ENCODE data around the gene DRD4.

Gene DRD4

DNA sequence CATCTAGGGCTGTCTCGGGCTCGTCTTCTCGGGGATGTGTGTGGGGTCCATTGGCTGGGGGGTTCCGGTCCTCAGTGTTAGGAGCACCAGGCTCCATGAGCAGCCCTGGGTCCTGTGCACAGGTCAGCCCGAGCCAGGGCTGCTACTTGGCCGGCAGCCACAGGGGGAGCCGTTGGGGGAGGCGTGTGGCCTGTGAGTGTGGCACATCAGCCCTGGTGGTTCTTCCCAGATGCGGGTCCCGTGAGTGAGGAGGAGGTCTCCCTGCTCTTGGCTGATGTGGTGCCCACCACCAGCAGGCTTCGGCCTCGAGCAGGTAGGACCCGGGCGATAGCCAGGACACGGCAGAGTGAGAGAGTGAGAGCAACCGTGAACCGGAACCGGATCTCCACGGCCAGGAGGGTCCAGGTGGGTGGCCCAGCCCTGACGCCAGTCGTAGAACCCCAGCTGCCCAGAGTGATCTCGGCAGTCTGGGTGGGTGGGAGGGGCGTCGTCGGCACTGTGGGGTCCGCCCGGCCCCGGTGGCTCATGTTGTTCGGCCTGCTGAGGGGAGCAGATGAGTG lies 39.8 kb upstream of the DRD4 start:
- Histone ChIP-seq H3K4me3 (ENCODE audit: low read depth in 1 of 2, low read length in 1 of 2) (no peak overlapping the region), H3K4me1 (ENCODE audit: control insufficient read depth in 1 of 2, insufficient read depth in 1 of 2, low read depth in 1 of 2, low read length in 1 of 2) (no peaks in the 10 kb centered on the region), H3K9me3 (no peaks in the 10 kb centered on the region), H3K27me3 (no peaks in the 10 kb centered on the region), H3K27ac (no peak overlapping the region), H3K36me3 (peaks cover 96% of the 10 kb centered on the region)
- TF ChIP-seq, protein P1, sequence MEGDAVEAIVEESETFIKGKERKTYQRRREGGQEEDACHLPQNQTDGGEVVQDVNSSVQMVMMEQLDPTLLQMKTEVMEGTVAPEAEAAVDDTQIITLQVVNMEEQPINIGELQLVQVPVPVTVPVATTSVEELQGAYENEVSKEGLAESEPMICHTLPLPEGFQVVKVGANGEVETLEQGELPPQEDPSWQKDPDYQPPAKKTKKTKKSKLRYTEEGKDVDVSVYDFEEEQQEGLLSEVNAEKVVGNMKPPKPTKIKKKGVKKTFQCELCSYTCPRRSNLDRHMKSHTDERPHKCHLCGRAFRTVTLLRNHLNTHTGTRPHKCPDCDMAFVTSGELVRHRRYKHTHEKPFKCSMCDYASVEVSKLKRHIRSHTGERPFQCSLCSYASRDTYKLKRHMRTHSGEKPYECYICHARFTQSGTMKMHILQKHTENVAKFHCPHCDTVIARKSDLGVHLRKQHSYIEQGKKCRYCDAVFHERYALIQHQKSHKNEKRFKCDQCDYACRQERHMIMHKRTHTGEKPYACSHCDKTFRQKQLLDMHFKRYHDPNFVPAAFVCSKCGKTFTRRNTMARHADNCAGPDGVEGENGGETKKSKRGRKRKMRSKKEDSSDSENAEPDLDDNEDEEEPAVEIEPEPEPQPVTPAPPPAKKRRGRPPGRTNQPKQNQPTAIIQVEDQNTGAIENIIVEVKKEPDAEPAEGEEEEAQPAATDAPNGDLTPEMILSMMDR (IDR thresholded peaks at IDR 0.05), result no peak

DNA sequence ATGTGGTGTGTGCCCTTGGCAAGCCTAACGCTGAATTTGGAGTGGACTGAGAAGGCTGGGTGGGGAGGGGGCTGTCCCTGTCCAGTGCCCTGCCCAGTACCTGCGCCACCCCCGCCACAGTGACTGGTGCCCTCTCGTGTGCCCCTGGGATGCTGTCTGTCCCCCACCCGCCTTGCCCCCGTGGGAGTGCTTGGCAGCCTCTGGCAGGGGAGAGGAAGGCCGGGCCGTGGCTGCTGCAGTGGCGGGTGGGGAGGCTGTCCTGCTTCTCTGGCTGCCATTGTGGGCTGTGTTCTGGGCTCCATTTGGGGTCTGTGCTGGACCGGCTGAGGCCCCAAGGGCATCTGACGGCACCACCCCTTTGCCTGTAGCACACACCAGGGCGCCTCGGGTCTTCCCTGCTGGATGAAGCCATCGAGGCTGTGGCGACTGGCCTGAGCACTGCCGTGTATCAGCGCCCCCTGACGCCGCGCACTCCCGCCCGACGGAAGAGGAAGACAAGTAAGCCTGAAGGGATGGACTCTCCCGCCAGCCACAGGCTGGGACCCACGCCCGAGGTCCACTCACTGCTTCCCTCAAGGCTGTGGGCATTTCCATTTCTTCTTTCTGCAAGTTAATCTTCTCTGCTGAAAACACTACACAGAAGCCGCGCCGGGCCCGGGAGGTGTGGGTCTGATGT lies 38.9 kb upstream of the DRD4 start:
- Histone ChIP-seq H3K9me3 (no peaks in the 10 kb centered on the region), H3K27ac (no peak overlapping the region), H3K4me3 (ENCODE audit: low read depth in 1 of 2, low read length in 1 of 2) (no peak overlapping the region), H3K36me3 (peaks cover 96% of the 10 kb centered on the region), H3K4me1 (ENCODE audit: control insufficient read depth in 1 of 2, insufficient read depth in 1 of 2, low read depth in 1 of 2, low read length in 1 of 2) (no peaks in the 10 kb centered on the region), H3K27me3 (no peaks in the 10 kb centered on the region)
- TF ChIP-seq, protein P1 (IDR thresholded peaks at IDR 0.05), result no peak

DNA sequence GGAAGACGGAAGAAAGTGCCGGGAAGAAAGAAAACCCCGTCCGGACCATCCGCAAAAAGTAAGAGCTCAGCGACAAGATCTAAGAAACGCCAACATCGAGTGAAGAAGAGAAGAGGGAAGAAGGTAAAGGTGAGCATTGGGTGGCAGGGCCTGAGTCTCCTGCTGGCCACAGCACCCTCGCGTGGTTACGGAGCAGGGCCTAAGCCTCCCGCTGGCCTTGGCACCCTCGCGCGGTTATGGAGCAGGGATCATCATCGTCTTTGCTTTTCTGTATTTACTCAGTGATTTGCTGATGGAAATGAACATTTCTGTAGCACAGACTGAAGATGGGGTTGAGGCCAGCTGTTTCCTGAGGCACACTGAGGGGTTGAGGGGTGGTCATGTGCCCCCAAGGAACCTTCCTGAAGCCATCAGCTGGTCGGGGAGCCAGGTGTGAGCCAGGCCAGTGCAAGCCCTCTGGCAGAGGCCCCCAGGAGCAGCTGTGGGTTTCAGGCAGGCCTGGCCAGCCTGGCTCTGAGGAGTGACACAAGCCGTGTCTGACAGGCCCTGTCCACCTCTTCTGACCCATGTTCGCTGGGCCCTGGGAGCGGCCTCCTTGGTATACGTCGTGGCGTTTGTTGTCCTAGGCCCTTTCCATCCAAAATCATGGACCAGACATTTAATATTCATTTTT lies 35.4 kb upstream of the DRD4 start:
- H3K27me3 ChIP-seq, result no peaks in the 10 kb centered on the region
- H3K27ac ChIP-seq, result no peak overlapping the region
- H3K4me1 ChIP-seq (ENCODE audit: control insufficient read depth in 1 of 2, insufficient read depth in 1 of 2, low read depth in 1 of 2, low read length in 1 of 2), result no peaks in the 10 kb centered on the region
- H3K4me3 ChIP-seq (ENCODE audit: low read depth in 1 of 2, low read length in 1 of 2), result no peak overlapping the region
- TF ChIP-seq, protein P1 (IDR thresholded peaks at IDR 0.05), result no peak
- H3K36me3 ChIP-seq, result peaks cover 95% of the 10 kb centered on the region
- H3K9me3 ChIP-seq, result no peaks in the 10 kb centered on the region

DNA sequence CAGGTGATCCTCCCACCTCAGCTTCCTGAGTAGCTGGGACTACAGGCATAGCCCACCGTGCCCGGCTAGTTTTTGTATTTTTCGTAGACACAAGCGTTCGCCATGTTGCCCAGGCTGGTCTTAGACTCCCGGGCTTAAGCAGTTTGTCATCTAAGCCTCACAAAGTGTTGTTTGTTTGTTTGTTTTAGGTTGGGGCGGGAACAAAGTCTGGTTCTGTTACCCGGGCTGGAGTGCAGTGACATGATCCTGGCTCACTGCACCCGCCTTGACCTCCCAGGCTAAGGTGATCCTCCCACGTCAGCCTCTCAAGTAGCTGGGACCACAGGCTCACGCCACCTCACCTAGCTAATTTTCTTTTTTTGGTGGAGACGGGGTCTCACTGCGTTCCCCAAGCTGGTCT lies 33.9 kb upstream of the DRD4 start:
- no peak overlapping the region for H3K4me3 ChIP-seq (ENCODE audit: low read depth in 1 of 2, low read length in 1 of 2)
- TF ChIP-seq, protein P1 (IDR thresholded peaks at IDR 0.05), result no peak
- H3K27me3 ChIP-seq, result no peaks in the 10 kb centered on the region
- H3K36me3 ChIP-seq, result peaks cover 95% of the 10 kb centered on the region
- no peak overlapping the region for H3K27ac ChIP-seq
- H3K9me3 ChIP-seq, result no peaks in the 10 kb centered on the region
- H3K4me1 ChIP-seq (ENCODE audit: control insufficient read depth in 1 of 2, insufficient read depth in 1 of 2, low read depth in 1 of 2, low read length in 1 of 2), result no peaks in the 10 kb centered on the region

DNA sequence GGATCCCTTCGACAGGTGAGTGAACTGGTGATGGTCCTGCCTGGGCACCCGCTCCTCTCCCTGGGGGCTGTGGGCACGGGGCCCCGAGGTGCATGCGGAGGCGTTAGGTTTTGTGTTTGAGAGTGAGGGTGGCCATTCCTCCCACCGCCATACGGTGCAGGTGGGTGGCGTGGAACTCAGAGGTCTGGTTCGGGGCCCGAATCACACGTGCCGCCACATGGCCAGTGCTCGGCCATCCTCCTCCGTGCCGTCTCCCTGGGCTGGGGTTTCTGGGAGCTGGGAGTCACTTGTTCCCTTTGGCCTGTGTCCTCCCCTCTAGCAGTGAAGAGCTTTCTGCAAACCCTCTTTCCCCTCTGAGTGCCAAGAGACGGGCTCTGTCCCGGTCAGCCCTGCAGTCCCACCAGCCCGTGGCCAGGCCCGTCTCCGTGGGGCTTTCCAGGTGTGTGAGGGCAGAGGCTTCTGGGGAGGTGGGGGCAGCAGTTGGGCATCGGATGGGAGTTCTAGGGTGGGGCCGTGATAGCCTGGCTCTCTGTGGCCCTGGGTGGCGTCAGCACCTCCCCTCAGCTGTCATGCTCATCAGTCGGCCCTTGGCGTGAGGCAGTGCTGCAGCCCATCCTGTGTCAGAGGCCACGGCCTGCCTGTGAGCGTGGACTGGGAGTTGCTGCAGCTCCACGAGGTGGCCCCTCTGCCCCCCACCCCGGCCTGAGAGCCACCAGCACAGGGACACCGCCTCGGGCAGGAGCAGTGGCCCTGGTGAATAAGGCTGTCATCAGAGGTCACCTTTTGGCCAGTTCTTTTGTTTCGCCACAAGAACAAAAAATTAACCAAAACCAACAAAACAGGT lies 31.6 kb upstream of the DRD4 start:
- Histone ChIP-seq H3K27ac (no peak overlapping the region), H3K36me3 (peaks cover 98% of the 10 kb centered on the region), H3K9me3 (no peaks in the 10 kb centered on the region), H3K4me1 (ENCODE audit: control insufficient read depth in 1 of 2, insufficient read depth in 1 of 2, low read depth in 1 of 2, low read length in 1 of 2) (no peaks in the 10 kb centered on the region), H3K27me3 (no peaks in the 10 kb centered on the region), H3K4me3 (ENCODE audit: low read depth in 1 of 2, low read length in 1 of 2) (no peak overlapping the region)
- TF ChIP-seq, protein P1 (IDR thresholded peaks at IDR 0.05), result no peak

Measured in neutrophil (primary cell).